Keratinocyte (primary cell): Measurements from ENCODE around the gene NLRC5.

Experiments used
- EZH2 ChIP-seq: IDR thresholded peaks from one replicate; pipeline ENCODE4 v1.6.1; 2012; ENCODE audit warnings: inconsistent platforms, mild to moderate bottlenecking, low read length, moderate library complexity
- TF ChIP-seq, protein P1 (sequence below), 3 experiments: IDR thresholded peaks in 1 of 3; conservative IDR thresholded peaks in 1 of 3; optimal IDR thresholded peaks in 1 of 3; 2 replicates in 2 of 3; 3 replicates in 1 of 3; pipeline versions ENCODE3 to v1.5.1; 2011; ENCODE audit warnings: low read length in 3 of 3, mild to moderate bottlenecking in 3 of 3, moderate library complexity in 2 of 3, control low read depth in 1 of 3, inconsistent platforms in 1 of 3; ENCODE audit not compliant: insufficient read depth in 2 of 3; ENCODE audit errors: extremely low read depth in 1 of 3

DNA sequence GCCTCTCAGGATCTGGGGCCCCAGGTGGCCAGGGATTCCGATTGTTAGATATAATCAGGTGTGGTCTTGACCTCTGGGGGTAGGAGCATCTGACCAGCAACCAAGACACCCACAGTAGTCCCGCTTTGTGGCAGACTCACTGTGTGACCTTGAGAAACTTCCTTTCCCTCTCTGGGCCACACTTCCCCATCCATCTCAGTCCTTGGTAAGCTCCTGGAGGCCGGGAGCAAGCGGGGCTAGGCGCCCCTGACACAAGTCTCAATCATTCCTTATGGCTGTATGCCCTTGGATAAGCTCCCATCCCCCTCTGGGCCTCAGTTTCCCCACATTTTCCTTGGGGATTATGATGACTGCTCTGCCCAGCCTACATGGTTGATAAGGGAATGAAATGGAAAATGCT lies 124.3 kb downstream of the NLRC5 start:
- TF ChIP-seq, protein P1, sequence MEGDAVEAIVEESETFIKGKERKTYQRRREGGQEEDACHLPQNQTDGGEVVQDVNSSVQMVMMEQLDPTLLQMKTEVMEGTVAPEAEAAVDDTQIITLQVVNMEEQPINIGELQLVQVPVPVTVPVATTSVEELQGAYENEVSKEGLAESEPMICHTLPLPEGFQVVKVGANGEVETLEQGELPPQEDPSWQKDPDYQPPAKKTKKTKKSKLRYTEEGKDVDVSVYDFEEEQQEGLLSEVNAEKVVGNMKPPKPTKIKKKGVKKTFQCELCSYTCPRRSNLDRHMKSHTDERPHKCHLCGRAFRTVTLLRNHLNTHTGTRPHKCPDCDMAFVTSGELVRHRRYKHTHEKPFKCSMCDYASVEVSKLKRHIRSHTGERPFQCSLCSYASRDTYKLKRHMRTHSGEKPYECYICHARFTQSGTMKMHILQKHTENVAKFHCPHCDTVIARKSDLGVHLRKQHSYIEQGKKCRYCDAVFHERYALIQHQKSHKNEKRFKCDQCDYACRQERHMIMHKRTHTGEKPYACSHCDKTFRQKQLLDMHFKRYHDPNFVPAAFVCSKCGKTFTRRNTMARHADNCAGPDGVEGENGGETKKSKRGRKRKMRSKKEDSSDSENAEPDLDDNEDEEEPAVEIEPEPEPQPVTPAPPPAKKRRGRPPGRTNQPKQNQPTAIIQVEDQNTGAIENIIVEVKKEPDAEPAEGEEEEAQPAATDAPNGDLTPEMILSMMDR (optimal IDR thresholded peaks at IDR 0.05 in 1 of 3, IDR thresholded peaks at IDR 0.05 in 1 of 3, conservative IDR thresholded peaks at IDR 0.05 in 1 of 3; ENCODE audit: extremely low read depth in 1 of 3, insufficient read depth in 2 of 3, low read length in 3 of 3), result no peak
- no peak for TF ChIP-seq EZH2
